ENCODE results near the gene ELOVL6.

DNA sequence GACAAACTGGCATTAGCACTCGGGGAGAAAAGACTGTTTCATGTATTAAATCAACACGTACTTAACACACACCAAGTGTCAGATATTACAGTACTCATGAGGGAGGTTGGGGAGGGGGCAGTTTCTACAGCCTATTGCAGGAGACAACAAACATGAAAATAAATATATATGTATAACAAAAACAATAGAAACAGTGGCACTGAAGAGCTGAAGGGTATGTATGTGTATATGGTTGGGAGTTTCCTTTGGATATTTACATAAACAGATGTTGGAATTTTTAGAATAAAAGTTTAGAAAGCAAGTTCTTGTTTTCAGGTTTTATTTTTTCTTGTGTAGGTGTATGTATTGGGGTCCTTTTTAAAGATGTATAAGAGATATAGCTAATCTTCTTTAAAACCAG, 133.5 kb downstream of the ELOVL6 start:
- no peak for TF ChIP-seq EP300 (IDR thresholded peaks at IDR 0.05)
- TF ChIP-seq, protein P1, sequence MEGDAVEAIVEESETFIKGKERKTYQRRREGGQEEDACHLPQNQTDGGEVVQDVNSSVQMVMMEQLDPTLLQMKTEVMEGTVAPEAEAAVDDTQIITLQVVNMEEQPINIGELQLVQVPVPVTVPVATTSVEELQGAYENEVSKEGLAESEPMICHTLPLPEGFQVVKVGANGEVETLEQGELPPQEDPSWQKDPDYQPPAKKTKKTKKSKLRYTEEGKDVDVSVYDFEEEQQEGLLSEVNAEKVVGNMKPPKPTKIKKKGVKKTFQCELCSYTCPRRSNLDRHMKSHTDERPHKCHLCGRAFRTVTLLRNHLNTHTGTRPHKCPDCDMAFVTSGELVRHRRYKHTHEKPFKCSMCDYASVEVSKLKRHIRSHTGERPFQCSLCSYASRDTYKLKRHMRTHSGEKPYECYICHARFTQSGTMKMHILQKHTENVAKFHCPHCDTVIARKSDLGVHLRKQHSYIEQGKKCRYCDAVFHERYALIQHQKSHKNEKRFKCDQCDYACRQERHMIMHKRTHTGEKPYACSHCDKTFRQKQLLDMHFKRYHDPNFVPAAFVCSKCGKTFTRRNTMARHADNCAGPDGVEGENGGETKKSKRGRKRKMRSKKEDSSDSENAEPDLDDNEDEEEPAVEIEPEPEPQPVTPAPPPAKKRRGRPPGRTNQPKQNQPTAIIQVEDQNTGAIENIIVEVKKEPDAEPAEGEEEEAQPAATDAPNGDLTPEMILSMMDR (IDR thresholded peaks at IDR 0.05), result no peak
- no peak for TF ChIP-seq POLR2A (IDR thresholded peaks at IDR 0.05)
- no peak for TF ChIP-seq POLR2AphosphoS5 (IDR thresholded peaks at IDR 0.05)
